Panc1 (cell line): ENCODE results near the gene ID1. TPM values are rescaled to one million over a fixed set of nuclear protein-coding genes. Genes with fewer than 3 reads are reported as not detected.
A peak's percentile ranks its signal among the peaks of the same experiment; 100 is the strongest.

Source experiments
- ATAC-seq: fragments of 200-7000 bp; cut with Tn5 transposase; 2 replicates; pipeline ENCODE4 v1.9.1; 2020; ENCODE audit warnings: mild to moderate bottlenecking, moderate library complexity
- BruUV-seq: library from RNA; stranded (reverse); fragments of 400-500 nt; replicated peaks from 2 replicates; lab custom pipeline; 2021; lab: Mats Ljungman, UMichigan
- CTCF ChIA-PET: fragments of 300-600 bp; sonication (Branson Sonifier 250); formaldehyde crosslinking; loops from one replicate; lab custom pipeline; 2022; ENCODE audit warnings: antibody characterized with exemption; lab: Charles Lee
- POLR2A ChIA-PET: fragments of 300-600 bp; sonication (Branson Sonifier 250); formaldehyde crosslinking; loops from one replicate; lab custom pipeline; 2022; ENCODE audit warnings: antibody characterized with exemption; lab: Charles Lee
- DNase-seq: peaks from one replicate; pipeline ENCODE4 v3.0.0-alpha.2; 2010; ENCODE audit warnings: low read depth, low spot score
- H3K27ac ChIP-seq: 2 replicates; pipeline ENCODE4 v1.5.1; 2011; ENCODE audit warnings: mild to moderate bottlenecking, low read length, inconsistent platforms
- H3K27me3 ChIP-seq: fragments of 200-500 bp; sonication (Bioruptor generic); 2 replicates; pipeline ENCODE4 v1.6.0; 2014; ENCODE audit warnings: low read length, inconsistent platforms; ENCODE audit not compliant: control insufficient read depth, insufficient read depth
- H3K36me3 ChIP-seq: fragments of 200-500 bp; sonication (Bioruptor generic); 2 replicates; pipeline ENCODE4 v1.5.1; 2014; ENCODE audit warnings: inconsistent platforms, mild to moderate bottlenecking, low read length, moderate library complexity; ENCODE audit not compliant: control insufficient read depth, insufficient read depth
- H3K4me1 ChIP-seq: 2 replicates; pipeline ENCODE4 v1.5.1; 2011; ENCODE audit warnings: inconsistent platforms, mild to moderate bottlenecking, low read length, moderate library complexity; ENCODE audit not compliant: control insufficient read depth, insufficient read depth
- H3K4me3 ChIP-seq, 2 experiments: 2 replicates each; pipeline ENCODE4 v1.5.1; 2011 to 2012; ENCODE audit warnings: low read depth in 2 of 2, low read length in 2 of 2, mild to moderate bottlenecking in 2 of 2, inconsistent platforms in 1 of 2, moderate library complexity in 1 of 2
- H3K9me3 ChIP-seq: fragments of 200-500 bp; sonication (Bioruptor generic); 2 replicates; pipeline ENCODE4 v1.5.1; 2014; ENCODE audit warnings: low read depth, mild to moderate bottlenecking, inconsistent platforms, low read length, moderate library complexity; ENCODE audit not compliant: control insufficient read depth, insufficient read depth
- POLR2AphosphoS5 ChIP-seq: IDR thresholded peaks from 2 replicates; pipeline ENCODE4 v1.6.1; 2012; ENCODE audit warnings: mild to moderate bottlenecking, low read depth, low read length, moderate library complexity
- SIN3A ChIP-seq: IDR thresholded peaks from 2 replicates; pipeline ENCODE4 v1.6.1; 2012; ENCODE audit warnings: low read depth, mild to moderate bottlenecking, low read length, moderate library complexity, borderline replicate concordance; ENCODE audit not compliant: insufficient read depth
- TCF7L2 ChIP-seq: IDR thresholded peaks from 2 replicates; pipeline ENCODE4 v1.6.1; 2011; ENCODE audit warnings: mild to moderate bottlenecking, low read depth, low read length, inconsistent platforms
- in situ Hi-C: cut with HindIII; loops from 2 replicates; pipeline ENCODE4 v1.10.0; 2016; ENCODE audit warnings: low sequenced_read_pairs, low pct_unique_long_range_greater_than_20kb
- intact Hi-C: fragments of 100-400 bp; cut with micrococcal nuclease; formaldehyde crosslinking; loops from one replicate; pipeline ENCODE4 v1.10.0; 2022; ENCODE audit not compliant: unreplicated experiment
- total RNA-seq: library from RNA; stranded (reverse); gene quantifications from one replicate; pipeline ENCODE4 v1.2.1, GENCODE V29; 2021; ENCODE audit not compliant: unreplicated experiment
- TF ChIP-seq, protein P1 (sequence below): fragments of 450-650 bp; IDR thresholded peaks from 2 replicates; pipeline ENCODE4 v1.5.1; 2017; ENCODE audit warnings: mild to moderate bottlenecking

The ID1 gene
- total RNA-seq, 1 experiment from 2014 or later, result 152 TPM

DNA sequence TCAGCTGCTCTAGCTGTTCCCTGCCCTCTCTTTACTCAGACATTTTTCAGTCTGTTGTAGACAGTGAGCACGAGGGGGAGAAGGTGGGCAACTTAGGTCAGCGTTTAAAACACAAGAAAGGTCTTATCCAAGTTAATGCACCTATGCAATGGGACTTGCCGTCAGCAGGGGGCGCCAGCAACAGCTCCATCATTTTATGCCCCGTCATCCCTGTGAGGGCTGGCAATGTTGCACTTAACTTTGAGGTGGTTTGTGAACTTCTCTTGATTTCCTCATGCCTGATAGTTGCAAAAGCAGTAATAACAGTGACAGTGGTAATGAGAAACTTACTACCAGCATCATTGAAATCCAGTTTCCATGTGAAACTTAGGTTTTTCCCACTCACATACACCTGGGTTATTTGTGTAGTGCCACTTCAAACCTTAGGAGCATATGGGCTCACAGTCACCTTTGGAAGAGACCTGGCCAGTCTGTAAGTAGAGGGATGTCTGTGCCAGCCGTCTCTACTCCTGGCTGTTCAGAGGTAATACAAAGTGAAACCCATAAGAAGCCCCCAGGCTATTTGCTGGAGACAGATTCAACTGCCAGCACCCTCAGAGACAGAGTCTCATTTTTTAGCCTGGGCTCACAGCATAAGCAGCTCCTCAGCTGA, 44.9 kb upstream of the ID1 start:
- TF ChIP-seq, protein P1, sequence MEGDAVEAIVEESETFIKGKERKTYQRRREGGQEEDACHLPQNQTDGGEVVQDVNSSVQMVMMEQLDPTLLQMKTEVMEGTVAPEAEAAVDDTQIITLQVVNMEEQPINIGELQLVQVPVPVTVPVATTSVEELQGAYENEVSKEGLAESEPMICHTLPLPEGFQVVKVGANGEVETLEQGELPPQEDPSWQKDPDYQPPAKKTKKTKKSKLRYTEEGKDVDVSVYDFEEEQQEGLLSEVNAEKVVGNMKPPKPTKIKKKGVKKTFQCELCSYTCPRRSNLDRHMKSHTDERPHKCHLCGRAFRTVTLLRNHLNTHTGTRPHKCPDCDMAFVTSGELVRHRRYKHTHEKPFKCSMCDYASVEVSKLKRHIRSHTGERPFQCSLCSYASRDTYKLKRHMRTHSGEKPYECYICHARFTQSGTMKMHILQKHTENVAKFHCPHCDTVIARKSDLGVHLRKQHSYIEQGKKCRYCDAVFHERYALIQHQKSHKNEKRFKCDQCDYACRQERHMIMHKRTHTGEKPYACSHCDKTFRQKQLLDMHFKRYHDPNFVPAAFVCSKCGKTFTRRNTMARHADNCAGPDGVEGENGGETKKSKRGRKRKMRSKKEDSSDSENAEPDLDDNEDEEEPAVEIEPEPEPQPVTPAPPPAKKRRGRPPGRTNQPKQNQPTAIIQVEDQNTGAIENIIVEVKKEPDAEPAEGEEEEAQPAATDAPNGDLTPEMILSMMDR, result peak; percentile 100
- TF ChIP-seq TCF7L2, result no peak
- 0 out of 2 replicates have a peak, but pooled peaks have one; percentile 34 for TF ChIP-seq POLR2AphosphoS5
- TF ChIP-seq SIN3A, result 0 out of 2 replicates have a peak, but pooled peaks have one; percentile 20
- H3K4me1 ChIP-seq, result peaks cover 37% of the 10 kb centered on the region
- ATAC-seq, result peak; percentile 56
- peak overlapping the region; percentile 88 for H3K27ac ChIP-seq
- no peak overlapping the region for H3K4me3 ChIP-seq
- intact Hi-C loops, result loop anchor here (5.0 kb wide), 1 partner anchor 162 kb away; the partner anchor contains the start of gene BCL2L1
- H3K9me3 ChIP-seq, result no peaks in the 10 kb centered on the region
- peaks cover 2% of the 10 kb centered on the region; the same call in 1 of the 2 replicates for H3K36me3 ChIP-seq
- CTCF ChIA-PET, result interaction anchor here (0.7 to 5.4 kb wide), 12 partner anchors 9 to 1202 kb away, joined by 3 to 248 read pairs (median 4); a partner anchor contains a TSS
- POLR2A ChIA-PET, result interaction anchor here (1.3 to 1.6 kb wide), 2 partner anchors 45 to 51 kb away, joined by 6 to 9 read pairs; partner anchors contain the start of gene ID1
- no peaks in the 10 kb centered on the region for H3K27me3 ChIP-seq
- no TSS peak for BruUV-seq
- in situ Hi-C loops, result loop anchor here (10.0 kb wide), 1 partner anchor 65 kb away; no protein-coding TSS in a partner anchor
- peak; percentile 84 for DNase-seq

DNA sequence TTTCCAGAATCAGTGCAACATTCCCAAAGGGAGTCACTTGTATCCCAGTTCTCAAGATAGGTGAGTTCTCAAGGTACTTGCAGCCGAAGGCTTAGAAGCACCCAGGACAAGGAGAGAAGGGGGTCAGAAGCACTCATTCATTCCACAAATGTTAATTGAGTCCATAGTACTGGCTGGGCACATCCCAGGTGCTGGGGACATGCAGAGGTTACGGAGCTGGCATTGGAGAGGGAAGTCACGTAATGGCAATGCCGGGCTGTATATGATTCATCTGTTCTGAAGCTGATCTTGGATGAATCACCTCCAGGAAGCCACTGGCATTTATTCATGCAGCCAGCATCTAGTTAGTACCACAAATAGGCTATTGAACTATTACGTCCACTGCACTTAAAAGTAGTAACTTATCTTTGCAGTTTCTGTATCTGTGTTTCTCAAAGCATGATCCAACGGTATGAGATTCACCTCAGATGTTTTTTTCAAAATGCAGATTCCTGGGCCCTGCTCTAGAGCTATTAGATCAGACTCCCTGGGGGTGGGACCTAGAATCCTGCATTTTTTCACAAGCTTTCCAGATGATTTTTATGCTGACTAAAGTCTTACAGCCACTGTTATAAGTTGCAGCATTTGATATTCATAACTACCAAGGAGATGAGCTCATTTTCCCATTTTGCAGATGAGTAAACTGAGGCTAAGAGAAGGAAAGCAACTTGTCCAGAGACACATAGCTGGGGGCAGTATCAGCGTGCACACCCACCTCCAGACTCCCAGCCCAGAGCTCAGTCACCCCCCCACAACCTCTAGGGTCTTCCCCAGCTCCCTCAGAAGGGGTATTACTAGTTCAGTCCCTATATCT, 44.1 kb upstream of the ID1 start:
- intact Hi-C loops, result loop anchor here (5.0 kb wide), 1 partner anchor 161 kb away; the partner anchor contains the start of gene BCL2L1
- Histone ChIP-seq H3K27me3 (no peaks in the 10 kb centered on the region), H3K27ac (peak overlapping the region; percentile 88), H3K9me3 (no peaks in the 10 kb centered on the region), H3K36me3 (peaks cover 2% of the 10 kb centered on the region; the same call in 1 of the 2 replicates), H3K4me3 (no peak overlapping the region), H3K4me1 (peaks cover 42% of the 10 kb centered on the region)
- ATAC-seq (peak; percentile 80), DNase-seq (peak; percentile 98)
- no TSS peak for BruUV-seq
- in situ Hi-C loops, result loop anchor here (10.0 kb wide), 1 partner anchor 64 kb away; no protein-coding TSS in a partner anchor
- ChIA-PET POLR2A (interaction anchor here (0.5 to 1.6 kb wide), 7 partner anchors 12 to 61 kb away, joined by 3 to 9 read pairs (median 6); partner anchors contain the start of gene ID1), CTCF (interaction anchor here (0.5 to 5.4 kb wide), 18 partner anchors 8 to 162 kb away, joined by 3 to 248 read pairs (median 5); partner anchors contain the start of gene ID1)
- no peak for TF ChIP-seq SIN3A
- TF ChIP-seq POLR2AphosphoS5, result peak; percentile 73

DNA sequence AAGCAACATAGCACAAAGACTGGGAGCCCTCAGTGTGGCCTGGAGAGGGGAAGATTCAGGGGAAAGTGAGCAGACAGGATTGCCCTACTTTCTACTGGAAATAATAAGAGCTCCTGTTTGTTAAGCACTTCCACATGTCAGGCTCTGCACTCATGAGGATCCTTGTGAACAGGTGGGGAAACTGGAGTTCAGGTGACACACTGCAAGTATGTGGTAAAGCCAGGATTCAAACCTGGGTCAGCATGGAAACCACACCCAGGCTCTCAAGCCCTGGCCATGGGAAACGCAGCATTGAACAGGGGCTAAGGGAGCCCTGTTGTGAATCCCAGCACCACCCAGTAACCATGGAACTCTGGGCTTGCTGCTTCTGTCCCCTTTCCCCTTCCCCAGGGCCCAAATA, 42.8 kb upstream of the ID1 start:
- Histone ChIP-seq H3K27me3 (no peaks in the 10 kb centered on the region), H3K36me3 (peaks cover 4% of the 10 kb centered on the region; the same call in 1 of the 2 replicates), H3K27ac (peak overlapping the region; percentile 88), H3K9me3 (no peaks in the 10 kb centered on the region), H3K4me1 (peaks cover 55% of the 10 kb centered on the region), H3K4me3 (no peak overlapping the region)
- ATAC-seq (no peak), DNase-seq (no peak)
- TF ChIP-seq, protein P1, result no peak
- TF ChIP-seq SIN3A (no peak), POLR2AphosphoS5 (no peak), TCF7L2 (no peak)
- ChIA-PET CTCF (interaction anchor here (0.5 to 5.4 kb wide), 20 partner anchors 11 to 1112 kb away, joined by 3 to 248 read pairs (median 4); a partner anchor contains a TSS), POLR2A (interaction anchor here (0.6 kb wide), 2 partner anchors 79 to 158 kb away, joined by 3 to 4 read pairs; no protein-coding TSS in a partner anchor)
- no TSS peak for BruUV-seq
- in situ Hi-C loops, result loop anchor here (10.0 kb wide), 1 partner anchor 63 kb away; no protein-coding TSS in a partner anchor
- intact Hi-C loops, result loop anchor here (5.0 kb wide), 1 partner anchor 160 kb away; the partner anchor contains the start of gene BCL2L1
